C1 segment of cervical spinal cord (tissue), 14 donors: ENCODE results near the gene NAV2.
"Not testable (repeated sequence)": the region's sequence is repeated elsewhere in the genome, so short reads cannot be mapped to it uniquely, and the experiment has no call there.

Source experiments
- DNase-seq, 14 donors: peaks; one replicate each; lab custom pipeline; 2025; lab: John Stamatoyannopoulos, UW

The NAV2 gene

DNA sequence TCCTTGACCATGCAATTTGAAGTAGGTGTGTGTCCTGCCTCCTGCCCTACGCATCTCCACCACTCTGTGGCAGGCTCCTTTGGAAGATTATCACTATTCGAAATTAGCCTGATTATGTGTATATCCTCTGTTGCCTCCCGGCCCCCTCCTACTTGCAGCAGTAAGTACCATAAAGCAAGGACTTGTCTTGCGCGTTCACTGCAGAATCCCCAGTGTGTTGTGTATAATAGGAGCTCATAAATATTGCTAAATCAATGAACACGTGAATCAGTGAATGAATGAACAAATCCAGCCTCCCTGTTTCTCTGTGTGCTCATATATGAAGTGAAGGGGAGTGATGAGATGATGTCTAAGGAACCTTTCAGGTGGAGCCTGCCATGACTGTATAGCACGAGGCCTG lies 237.0 kb downstream of the NAV2 start:
- no peak for DNase-seq

- peak in 2 of 14 donors; percentile 11 to 42 for DNase-seq
Observed at GRCh38 chr11:19951558-19952115, 239.0 kb downstream of the NAV2 start.

GRCh38 chr11:19952116-19952605 lies 239.5 kb downstream of the NAV2 start:
- no peak for DNase-seq

DNA sequence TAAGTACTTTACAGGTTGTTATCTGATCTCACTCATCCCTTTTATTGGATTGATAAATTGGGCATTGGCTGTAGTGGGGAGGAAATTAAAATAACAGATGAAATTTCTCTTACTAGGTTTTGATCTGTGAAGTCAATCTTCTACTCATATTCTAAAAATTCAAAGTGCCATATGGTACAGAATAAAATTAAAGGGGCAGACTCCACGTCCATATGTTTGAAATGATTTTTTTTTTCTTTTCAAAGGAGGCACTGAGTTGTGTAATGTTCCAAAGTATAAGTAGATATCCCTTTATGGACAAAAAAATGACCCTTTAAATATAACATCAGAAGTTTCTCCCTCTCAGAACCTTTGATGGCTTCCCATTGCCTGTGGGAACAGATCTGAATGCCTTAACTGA lies 240.3 kb downstream of the NAV2 start:
- DNase-seq: no peak

DNA sequence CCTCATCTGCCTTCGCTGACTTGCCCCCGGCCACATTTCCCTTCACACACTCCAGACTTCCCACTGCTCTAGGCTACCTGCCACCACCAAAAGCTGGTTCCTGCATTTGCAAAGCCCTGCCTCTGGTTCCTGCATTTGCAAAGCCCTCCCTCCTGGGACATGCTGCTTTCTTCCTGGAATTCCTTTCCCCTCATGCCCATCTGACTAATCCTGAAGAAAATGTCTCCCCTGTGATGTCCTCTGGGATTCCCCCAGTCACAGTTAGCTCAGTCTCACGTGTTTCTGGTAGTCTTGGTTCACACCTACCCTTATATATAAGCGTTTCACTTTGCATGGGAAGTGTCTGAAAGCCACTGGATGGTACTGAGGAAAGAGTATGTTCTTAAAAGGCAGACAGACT lies 240.7 kb downstream of the NAV2 start:
- no peak for DNase-seq

GRCh38 chr11:19953909-19954308 lies 241.3 kb downstream of the NAV2 start:
- peak in 4 of 14 donors; percentile 12 to 79 (median 36) for DNase-seq

DNA sequence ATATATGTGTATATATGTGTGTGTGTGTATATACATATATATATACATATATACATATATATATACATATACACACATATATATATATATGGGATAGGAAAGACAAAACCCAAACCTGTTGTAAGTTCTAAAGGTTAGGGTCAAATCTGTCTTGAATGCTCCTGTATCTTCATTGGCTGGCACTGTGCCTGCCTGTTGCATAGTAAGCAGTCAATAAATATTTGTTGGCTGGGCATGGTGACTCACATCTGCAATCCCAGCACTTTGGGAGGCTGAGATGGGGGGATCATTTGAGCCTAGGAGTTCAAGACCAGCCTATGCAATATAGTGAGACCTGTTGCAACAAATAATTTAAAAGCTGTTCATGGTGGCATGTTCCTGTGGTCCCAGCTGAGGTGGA lies 242.3 kb downstream of the NAV2 start:
- no peak for DNase-seq

- DNase-seq: no peak
Observed at GRCh38 chr11:19955660-19956059, 243.0 kb downstream of the NAV2 start.

GRCh38 chr11:19956228-19956627 lies 243.6 kb downstream of the NAV2 start:
- no peak for DNase-seq

- DNase-seq: no peak
Observed at GRCh38 chr11:19957294-19957943, 244.8 kb downstream of the NAV2 start.

GRCh38 chr11:19958204-19958603 lies 245.6 kb downstream of the NAV2 start:
- no peak for DNase-seq

GRCh38 chr11:19959210-19959609 lies 246.6 kb downstream of the NAV2 start:
- no peak for DNase-seq

DNA sequence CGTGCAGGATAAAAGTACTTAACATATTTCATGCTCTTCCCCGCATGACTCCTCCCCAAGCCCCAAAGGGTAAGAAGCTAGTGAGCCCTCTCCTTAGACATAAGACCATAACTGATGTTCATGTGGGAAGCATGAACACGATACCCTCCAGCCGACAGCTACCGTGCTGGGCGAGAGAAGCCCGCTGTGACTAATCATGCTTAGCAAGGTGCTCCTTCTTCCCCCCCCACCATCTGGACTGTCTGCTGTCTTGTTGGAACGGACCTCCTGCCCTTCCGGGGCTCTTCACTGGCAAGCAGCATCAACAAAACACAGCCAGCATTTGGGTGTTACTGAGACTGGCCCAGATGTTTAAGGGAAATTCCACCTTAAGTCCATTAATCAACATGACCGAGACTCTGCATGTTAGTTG lies 247.0 kb downstream of the NAV2 start:
- DNase-seq: peak in 1 of 14 donors; percentile 24

GRCh38 chr11:19960410-19960809 lies 247.8 kb downstream of the NAV2 start:
- not testable (repeated sequence) for DNase-seq

DNA sequence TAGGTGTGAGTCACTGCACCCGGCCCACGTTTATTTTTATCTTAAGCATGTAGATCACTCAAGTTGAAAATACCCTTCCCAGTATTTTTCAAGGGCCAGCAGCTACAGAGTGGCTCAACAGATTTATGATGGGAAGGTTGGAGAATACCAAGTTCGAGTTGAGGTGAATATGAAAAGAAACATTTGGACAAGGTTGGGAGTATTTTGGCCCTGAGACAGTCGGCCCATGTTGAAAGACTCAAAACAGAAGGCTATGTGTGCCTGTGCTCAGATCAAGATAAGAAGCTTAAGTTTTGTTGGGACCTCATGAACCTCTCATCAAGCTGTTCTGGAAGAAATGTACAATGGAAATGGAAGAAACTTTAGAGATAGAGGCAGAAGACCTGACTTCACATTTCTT lies 248.6 kb downstream of the NAV2 start:
- no peak for DNase-seq

DNA sequence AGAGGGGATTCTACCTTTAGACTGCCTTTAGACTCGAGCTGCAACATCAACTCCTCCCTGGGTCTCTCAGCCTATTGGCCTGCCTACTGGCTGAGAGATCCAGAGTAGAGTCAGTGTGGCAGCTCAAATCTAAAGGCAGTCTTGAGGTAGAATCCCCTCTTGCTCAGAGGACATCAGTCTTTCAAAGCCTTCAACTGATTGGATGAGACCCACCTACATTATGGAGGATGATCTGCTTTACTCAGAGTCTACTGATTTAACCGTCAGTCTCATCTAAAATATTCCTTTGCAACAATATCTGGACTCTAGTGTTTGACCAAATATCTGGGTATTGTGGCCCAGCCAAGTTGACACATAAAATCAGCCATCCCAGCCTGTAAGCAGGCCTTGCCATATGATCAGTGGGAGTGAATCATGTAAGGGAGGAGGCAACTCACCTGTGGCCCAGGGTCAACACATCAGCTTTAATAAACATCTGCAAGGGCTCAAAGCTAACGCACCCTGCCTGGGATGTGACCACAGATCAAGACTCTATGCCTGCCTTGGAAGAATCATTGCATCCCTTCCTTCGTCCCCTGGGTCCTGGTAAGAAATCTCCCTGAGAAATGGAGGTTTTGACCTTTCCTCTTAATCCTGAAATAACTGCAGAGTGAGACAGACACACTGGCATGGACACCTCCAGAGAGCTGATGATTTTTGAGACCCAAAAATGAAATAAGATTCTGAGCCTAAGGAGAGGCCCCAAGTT lies 249.6 kb downstream of the NAV2 start:
- no peak for DNase-seq

- DNase-seq: no peak
Observed at GRCh38 chr11:19962801-19963175, 250.2 kb downstream of the NAV2 start.

- DNase-seq: no peak
Observed at GRCh38 chr11:19963697-19964387, 251.2 kb downstream of the NAV2 start.

- no peak for DNase-seq
Observed at GRCh38 chr11:19966441-19966840, 253.8 kb downstream of the NAV2 start.

DNA sequence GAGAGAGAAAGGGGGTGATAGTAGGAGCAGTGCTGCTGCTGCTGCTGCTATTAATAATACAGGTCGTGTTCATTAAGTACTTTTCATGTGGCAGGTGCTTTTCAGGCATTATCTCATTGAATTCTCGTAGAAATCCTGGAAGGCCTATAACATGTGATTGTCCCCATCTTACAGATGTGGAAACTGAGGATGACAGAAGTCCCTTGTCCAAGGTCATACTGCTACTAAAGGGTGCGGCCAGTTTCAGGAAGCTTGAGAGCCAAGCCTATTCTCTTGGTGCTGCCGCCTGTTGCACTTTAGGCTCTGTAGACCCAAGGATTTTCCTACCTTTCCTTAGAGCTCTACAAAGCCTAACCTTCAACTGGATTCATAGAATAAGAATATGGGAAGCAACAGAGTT lies 254.3 kb downstream of the NAV2 start:
- no peak for DNase-seq

GRCh38 chr11:19967787-19968186 lies 255.2 kb downstream of the NAV2 start:
- no peak for DNase-seq

- DNase-seq: no peak
Observed at GRCh38 chr11:19968860-19969259, 256.2 kb downstream of the NAV2 start.
